Renal pelvis (tissue), 4 donors: ENCODE measurements around the gene PRKCE. TPM values are rescaled to one million over a fixed set of nuclear protein-coding genes. Genes with fewer than 3 reads are reported as not detected.
"Not testable (repeated sequence)": the region's sequence is repeated elsewhere in the genome, so short reads cannot be mapped to it uniquely, and the experiment has no call there.

Experiments used
- DNase-seq: peaks from one replicate; pipeline ENCODE4 v3.0.0-alpha.2; 2013
- polyA plus RNA-seq, 3 donors: library from polyadenylated mRNA; unstranded; fragments of 120-200 nt; gene quantifications; one replicate each; pipeline ENCODE4 v1.2.1, GENCODE V29; 2013; ENCODE audit not compliant: insufficient read length in 3 of 3

The PRKCE gene
- polyA plus RNA-seq, 3 donors: 7.8 to 9.9 (median 7.8) TPM

- DNase-seq: no peak
These were observed 257.1 kb downstream of the PRKCE start for GRCh38 chr2:45908316-45909170.

GRCh38 chr2:45909171-45909565, 257.7 kb downstream of the PRKCE start:
- no peak for DNase-seq

GRCh38 chr2:45909677-45910191, 258.3 kb downstream of the PRKCE start:
- DNase-seq: peak; percentile 62

- DNase-seq: no peak
These were observed 259.1 kb downstream of the PRKCE start for GRCh38 chr2:45910473-45911060.

- DNase-seq: no peak
These were observed 260.1 kb downstream of the PRKCE start for GRCh38 chr2:45911538-45911937.

GRCh38 chr2:45912109-45912508, 260.6 kb downstream of the PRKCE start:
- DNase-seq: no peak

GRCh38 chr2:45913539-45913938, 262.1 kb downstream of the PRKCE start:
- DNase-seq: no peak

GRCh38 chr2:45915523-45915922, 264.0 kb downstream of the PRKCE start:
- DNase-seq: no peak

- DNase-seq: not testable (repeated sequence)
These were observed 266.2 kb downstream of the PRKCE start for GRCh38 chr2:45917561-45918176.

GRCh38 chr2:45918463-45919159, 267.1 kb downstream of the PRKCE start:
- DNase-seq: no peak

GRCh38 chr2:45919160-45919650, 267.7 kb downstream of the PRKCE start:
- no peak for DNase-seq

- DNase-seq: no peak
These were observed 268.2 kb downstream of the PRKCE start for GRCh38 chr2:45919711-45920111.

GRCh38 chr2:45921921-45922320, 270.4 kb downstream of the PRKCE start:
- DNase-seq: no peak

- no peak for DNase-seq
These were observed 271.1 kb downstream of the PRKCE start for GRCh38 chr2:45922577-45922988.

- DNase-seq: no peak
These were observed 272.2 kb downstream of the PRKCE start for GRCh38 chr2:45923701-45924100.

GRCh38 chr2:45925026-45925425, 273.6 kb downstream of the PRKCE start:
- DNase-seq: no peak

- no peak for DNase-seq
These were observed 274.3 kb downstream of the PRKCE start for GRCh38 chr2:45925636-45926366.

GRCh38 chr2:45928946-45929345, 277.5 kb downstream of the PRKCE start:
- no peak for DNase-seq

- no peak for DNase-seq
These were observed 278.4 kb downstream of the PRKCE start for GRCh38 chr2:45929674-45930395.

GRCh38 chr2:45930396-45930792, 278.9 kb downstream of the PRKCE start:
- DNase-seq: peak; percentile 65
